GM21447 (cell line): ENCODE data around the gene RHNO1.

ENCODE experiments used
- ATAC-seq: cut with Tn5 transposase; IDR thresholded peaks from one replicate; pipeline ENCODE4 v1.9.1; 2021; ENCODE audit not compliant: unreplicated experiment

RHNO1 gene

GRCh38 chr12:2900642-2901041 is 23.6 kb downstream of the RHNO1 start:
- ATAC-seq, result no peak

GRCh38 chr12:2902272-2902880 is 25.4 kb downstream of the RHNO1 start:
- ATAC-seq, result no peak

DNA sequence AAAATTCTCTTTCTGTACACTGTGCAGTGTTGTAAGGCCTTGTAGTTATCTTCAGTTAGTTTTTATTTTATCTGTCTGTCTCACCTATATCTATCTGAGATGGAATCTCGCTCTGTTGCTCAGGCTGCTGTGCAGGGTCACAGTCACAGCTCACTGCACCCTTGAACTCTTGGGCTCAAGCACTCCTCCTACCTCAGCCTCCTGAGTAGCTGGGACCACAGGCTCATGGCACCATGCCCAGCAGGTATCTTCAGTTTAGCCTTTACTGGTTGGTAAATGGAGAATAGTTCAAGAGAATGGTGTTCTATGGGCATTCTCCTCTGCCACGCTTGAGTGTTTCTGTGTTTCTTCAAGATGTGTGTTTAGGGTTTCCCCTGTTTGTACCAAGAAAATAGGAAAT is 27.2 kb downstream of the RHNO1 start:
- ATAC-seq, result no peak

- no peak for ATAC-seq
Observed at GRCh38 chr12:2912216-2912575, 35.2 kb downstream of the RHNO1 start.

- ATAC-seq, result no peak
Observed at GRCh38 chr12:2919249-2919648, 42.2 kb downstream of the RHNO1 start.

DNA sequence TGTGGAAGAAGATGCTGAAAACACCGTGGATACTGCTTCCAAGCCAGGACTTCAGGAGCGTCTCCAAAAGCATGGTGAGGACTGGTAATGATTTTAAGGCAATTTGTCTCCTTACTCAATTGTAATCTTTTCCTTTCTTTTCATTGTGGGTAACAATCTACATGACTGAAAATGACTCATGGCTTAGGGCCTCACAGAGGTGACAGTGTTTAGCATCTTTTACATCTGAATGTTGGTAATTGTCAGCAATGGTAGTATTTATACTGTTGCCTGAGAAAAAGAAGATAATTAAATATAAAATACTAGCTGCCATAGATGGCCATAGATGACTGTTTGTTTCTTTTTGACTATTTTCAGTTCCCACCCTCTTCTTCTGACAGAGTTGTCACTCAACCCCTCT is 45.3 kb downstream of the RHNO1 start:
- no peak for ATAC-seq

GRCh38 chr12:2923057-2923456 is 46.0 kb downstream of the RHNO1 start:
- no peak for ATAC-seq

- ATAC-seq, result no peak
Observed at GRCh38 chr12:2924019-2924418, 47.0 kb downstream of the RHNO1 start.

- no peak for ATAC-seq
Observed at GRCh38 chr12:2925322-2925995, 48.4 kb downstream of the RHNO1 start.

DNA sequence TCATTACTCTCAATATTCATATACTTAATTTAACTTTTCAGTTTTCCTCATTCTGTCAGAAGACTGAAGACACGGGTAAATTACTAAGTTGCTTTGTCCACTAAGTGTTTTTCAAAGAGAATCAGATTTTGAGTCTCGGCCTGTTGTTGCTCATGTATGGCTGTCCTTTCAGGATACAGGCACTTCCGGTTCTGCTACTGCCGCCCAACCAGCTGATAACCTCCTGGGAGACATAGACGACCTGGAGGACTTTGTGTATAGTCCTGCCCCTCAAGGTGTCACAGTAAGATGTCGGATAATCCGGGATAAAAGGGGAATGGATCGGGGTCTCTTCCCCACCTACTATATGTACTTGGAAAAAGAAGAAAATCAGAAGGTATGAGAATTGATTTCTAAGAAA is 53.8 kb downstream of the RHNO1 start:
- ATAC-seq, result no peak

DNA sequence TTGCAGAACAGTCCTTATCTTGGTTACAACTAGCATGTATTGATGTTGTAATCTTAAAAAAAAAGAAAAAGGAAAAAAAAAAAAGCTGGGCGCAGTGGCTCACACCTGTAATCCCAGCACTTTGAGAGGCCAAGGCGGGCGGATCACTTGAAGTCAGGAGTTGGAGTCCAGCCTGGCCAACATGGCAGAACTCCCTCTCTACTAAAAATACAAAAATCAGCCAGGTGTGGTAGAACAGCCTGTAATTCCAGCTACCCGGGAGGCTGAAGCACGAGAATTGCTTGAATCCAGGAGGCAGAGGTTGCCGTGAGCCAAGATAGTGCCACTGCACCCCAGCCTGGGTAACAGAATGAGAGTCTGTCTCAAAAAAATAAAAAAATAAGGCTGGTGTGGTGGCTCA is 56.6 kb downstream of the RHNO1 start:
- ATAC-seq, result no peak

GRCh38 chr12:2934371-2934770 is 57.3 kb downstream of the RHNO1 start:
- ATAC-seq, result no peak

DNA sequence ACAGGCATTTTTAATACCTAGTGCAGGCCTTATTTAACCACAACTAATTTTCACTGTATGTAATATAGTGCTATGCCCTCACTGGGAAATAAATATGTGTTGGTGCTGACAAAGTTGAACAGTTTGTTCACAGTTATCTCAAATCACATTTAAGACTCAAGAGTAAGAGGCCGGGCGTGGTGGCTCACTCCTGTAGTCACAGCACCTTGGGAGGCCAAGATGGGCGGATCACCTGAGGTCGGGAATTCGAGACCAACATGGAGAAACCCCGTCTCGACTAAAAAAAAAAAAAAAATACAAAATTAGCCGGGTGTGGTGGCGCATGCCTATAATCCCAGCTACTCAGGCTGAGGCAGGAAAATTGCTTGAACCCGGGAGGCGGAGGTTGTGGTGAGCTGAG is 59.3 kb downstream of the RHNO1 start:
- no peak for ATAC-seq

GRCh38 chr12:2937500-2937899 is 60.5 kb downstream of the RHNO1 start:
- no peak for ATAC-seq
